ENCODE data around the gene EHD3. TPM values are rescaled to one million over a fixed set of nuclear protein-coding genes. Genes with fewer than 3 reads are reported as not detected.

EHD3 gene
- total RNA-seq, 1 donor from 2014 or later, result 29.7 TPM

GRCh38 chr2:31191931-31192330 lies 42.0 kb upstream of the EHD3 start:
- Histone ChIP-seq H3K9me3 (replicated peaks) (no peaks in the 10 kb centered on the region), H3K4me1 (no peaks in the 10 kb centered on the region), H3K27ac (replicated peaks) (no peak overlapping the region), H3K36me3 (no peaks in the 10 kb centered on the region), H3K4me3 (no peak overlapping the region), H3K27me3 (ENCODE audit: low read depth) (no peaks in the 10 kb centered on the region)
- intact Hi-C loops (cut with micrococcal nuclease), result no loop called here
- no peak for TF ChIP-seq CTCF (IDR thresholded peaks at IDR 0.05; ENCODE audit: borderline replicate concordance)
- no peak for DNase-seq

GRCh38 chr2:31192396-31192795 lies 41.6 kb upstream of the EHD3 start:
- no peak overlapping the region for H3K27ac ChIP-seq (replicated peaks)
- no peaks in the 10 kb centered on the region for H3K36me3 ChIP-seq
- H3K27me3 ChIP-seq (ENCODE audit: low read depth), result no peaks in the 10 kb centered on the region
- no peak for DNase-seq
- no peaks in the 10 kb centered on the region for H3K4me1 ChIP-seq
- no peak overlapping the region for H3K4me3 ChIP-seq
- H3K9me3 ChIP-seq (replicated peaks), result no peaks in the 10 kb centered on the region
- TF ChIP-seq CTCF (IDR thresholded peaks at IDR 0.05; ENCODE audit: borderline replicate concordance), result no peak
- intact Hi-C loops (cut with micrococcal nuclease), result no loop called here

GRCh38 chr2:31192851-31193392 lies 41.0 kb upstream of the EHD3 start:
- H3K4me3 ChIP-seq, result no peak overlapping the region
- no peaks in the 10 kb centered on the region for H3K27me3 ChIP-seq (ENCODE audit: low read depth)
- no peaks in the 10 kb centered on the region for H3K9me3 ChIP-seq (replicated peaks)
- intact Hi-C loops (cut with micrococcal nuclease), result no loop called here
- H3K27ac ChIP-seq (replicated peaks), result no peak overlapping the region
- H3K4me1 ChIP-seq, result no peaks in the 10 kb centered on the region
- H3K36me3 ChIP-seq, result no peaks in the 10 kb centered on the region
- no peak for TF ChIP-seq CTCF (IDR thresholded peaks at IDR 0.05; ENCODE audit: borderline replicate concordance)
- no peak for DNase-seq

GRCh38 chr2:31193806-31194205 lies 40.1 kb upstream of the EHD3 start:
- H3K9me3 ChIP-seq (replicated peaks), result no peaks in the 10 kb centered on the region

GRCh38 chr2:31196622-31197021 lies 37.3 kb upstream of the EHD3 start:
- intact Hi-C loops (cut with micrococcal nuclease), result no loop called here
- Histone ChIP-seq H3K27me3 (ENCODE audit: low read depth) (no peaks in the 10 kb centered on the region), H3K27ac (replicated peaks) (no peak overlapping the region), H3K9me3 (replicated peaks) (no peaks in the 10 kb centered on the region), H3K36me3 (no peaks in the 10 kb centered on the region), H3K4me1 (no peaks in the 10 kb centered on the region), H3K4me3 (no peak overlapping the region)
- no peak for TF ChIP-seq CTCF (IDR thresholded peaks at IDR 0.05; ENCODE audit: borderline replicate concordance)
- DNase-seq, result no peak

More at GRCh38 chr2:31193806-31194205, 40.1 kb upstream of the EHD3 start:
- H3K27ac ChIP-seq (replicated peaks), result no peak overlapping the region
- intact Hi-C loops (cut with micrococcal nuclease), result no loop called here
- H3K27me3 ChIP-seq (ENCODE audit: low read depth), result no peaks in the 10 kb centered on the region
- H3K4me3 ChIP-seq, result no peak overlapping the region
- H3K36me3 ChIP-seq, result no peaks in the 10 kb centered on the region
- no peak for TF ChIP-seq CTCF (IDR thresholded peaks at IDR 0.05; ENCODE audit: borderline replicate concordance)
- DNase-seq, result no peak
- H3K4me1 ChIP-seq, result no peaks in the 10 kb centered on the region
